NT2/D1 (cell line): ENCODE results near the gene SLC30A1.

Source experiments
- SUZ12 ChIP-seq: IDR thresholded peaks from 2 replicates; pipeline ENCODE4 v1.6.1; 2011; ENCODE audit not compliant: insufficient read length, insufficient read depth; ENCODE audit errors: extremely low read depth
- YY1 ChIP-seq: IDR thresholded peaks from 2 replicates; pipeline ENCODE4 v1.6.1; 2011; ENCODE audit not compliant: insufficient read length, insufficient read depth
- ZNF274 ChIP-seq: IDR thresholded peaks from 2 replicates; pipeline ENCODE4 v1.6.1; 2011; ENCODE audit warnings: mild to moderate bottlenecking, low read depth, low read length

DNA sequence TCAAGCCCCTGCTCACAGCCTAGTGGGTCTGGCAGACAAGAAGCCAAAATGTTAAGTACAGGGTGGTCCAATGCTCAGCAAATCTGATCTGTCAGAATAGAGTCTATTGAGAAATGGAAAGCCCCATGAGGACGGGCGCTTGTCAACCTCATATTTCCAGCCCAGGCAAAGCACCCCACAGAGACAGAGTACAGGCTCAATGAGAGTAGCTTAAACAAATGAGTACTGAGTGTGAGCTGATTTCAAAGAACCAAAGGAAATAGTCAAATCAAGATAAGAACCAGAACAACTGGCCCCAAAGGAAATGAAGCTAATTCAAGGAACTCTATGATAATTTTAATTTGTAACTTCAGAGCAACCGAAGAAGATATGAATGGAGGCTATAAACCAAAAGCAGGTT lies 44.6 kb upstream of the SLC30A1 start:
- TF ChIP-seq YY1 (no peak), ZNF274 (no peak), SUZ12 (no peak)
